H1 (cell line): ENCODE data around the gene SMIM41.

Experiments
- BACH1 ChIP-seq: IDR thresholded peaks from 2 replicates; pipeline ENCODE4 v1.6.1; 2012; ENCODE audit warnings: low read length, improper control_type of control experiment
- RBBP5 ChIP-seq: IDR thresholded peaks from 2 replicates; pipeline ENCODE4 v1.7.1; 2012; ENCODE audit warnings: low read depth, mild to moderate bottlenecking, inconsistent platforms, low read length, moderate library complexity, borderline replicate concordance
- SIN3A ChIP-seq, 2 experiments: IDR thresholded peaks in 1 of 2; conservative IDR thresholded peaks in 1 of 2; 2 replicates each; pipeline ENCODE4 v1.6.1; 2011 to 2012; ENCODE audit warnings: low read length in 2 of 2, improper control_type of control experiment in 1 of 2, low read depth in 1 of 2, mild to moderate bottlenecking in 1 of 2
- SP1 ChIP-seq: IDR thresholded peaks from 2 replicates; pipeline ENCODE4 v1.6.1; 2011; ENCODE audit warnings: low read depth, low read length
- YY1 ChIP-seq: IDR thresholded peaks from 2 replicates; pipeline ENCODE4 v1.6.1; 2011; ENCODE audit warnings: low read depth, mild to moderate bottlenecking, low read length
- ZNF274 ChIP-seq: IDR thresholded peaks from 2 replicates; pipeline ENCODE4 v1.7.0; 2012; ENCODE audit warnings: low read length, borderline replicate concordance; ENCODE audit errors: extremely low read depth
- TF ChIP-seq, protein P1 (sequence below), 3 experiments: IDR thresholded peaks; 1 replicate in 2 of 3; 2 replicates in 1 of 3; pipeline versions ENCODE4 v1.5.1 to v1.6.1; 2011; ENCODE audit warnings: low read length in 3 of 3, mild to moderate bottlenecking in 3 of 3, inconsistent platforms in 2 of 3, low read depth in 1 of 3, moderate library complexity in 1 of 3; ENCODE audit not compliant: insufficient read depth in 1 of 3; ENCODE audit errors: control extremely low read depth in 1 of 3

- TF ChIP-seq, protein P1, sequence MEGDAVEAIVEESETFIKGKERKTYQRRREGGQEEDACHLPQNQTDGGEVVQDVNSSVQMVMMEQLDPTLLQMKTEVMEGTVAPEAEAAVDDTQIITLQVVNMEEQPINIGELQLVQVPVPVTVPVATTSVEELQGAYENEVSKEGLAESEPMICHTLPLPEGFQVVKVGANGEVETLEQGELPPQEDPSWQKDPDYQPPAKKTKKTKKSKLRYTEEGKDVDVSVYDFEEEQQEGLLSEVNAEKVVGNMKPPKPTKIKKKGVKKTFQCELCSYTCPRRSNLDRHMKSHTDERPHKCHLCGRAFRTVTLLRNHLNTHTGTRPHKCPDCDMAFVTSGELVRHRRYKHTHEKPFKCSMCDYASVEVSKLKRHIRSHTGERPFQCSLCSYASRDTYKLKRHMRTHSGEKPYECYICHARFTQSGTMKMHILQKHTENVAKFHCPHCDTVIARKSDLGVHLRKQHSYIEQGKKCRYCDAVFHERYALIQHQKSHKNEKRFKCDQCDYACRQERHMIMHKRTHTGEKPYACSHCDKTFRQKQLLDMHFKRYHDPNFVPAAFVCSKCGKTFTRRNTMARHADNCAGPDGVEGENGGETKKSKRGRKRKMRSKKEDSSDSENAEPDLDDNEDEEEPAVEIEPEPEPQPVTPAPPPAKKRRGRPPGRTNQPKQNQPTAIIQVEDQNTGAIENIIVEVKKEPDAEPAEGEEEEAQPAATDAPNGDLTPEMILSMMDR (IDR thresholded peaks at IDR 0.05; ENCODE audit: control extremely low read depth in 1 of 3, insufficient read depth in 1 of 3, low read depth in 1 of 3, low read length in 3 of 3) = peak in 2 of 3 experiments; percentile 98; a peak in 3 of 4 replicates
- TF ChIP-seq ZNF274 = no peak
- no peak for TF ChIP-seq RBBP5
- TF ChIP-seq SIN3A (conservative IDR thresholded peaks at IDR 0.05 in 1 of 2, IDR thresholded peaks at IDR 0.05 in 1 of 2; ENCODE audit: low read depth in 1 of 2, low read length in 2 of 2) = no peak
- TF ChIP-seq SP1 = no peak
- TF ChIP-seq BACH1 = no peak
- peak; percentile 80 for TF ChIP-seq YY1
Measured at GRCh38 chr12:52156757-52157565, 77.5 kb downstream of the SMIM41 start.
